Adrenal gland (tissue), 12 donors: ENCODE measurements around the gene HDAC4. TPM values are rescaled to one million over a fixed set of nuclear protein-coding genes. Genes with fewer than 3 reads are reported as not detected.

Experiments used
- DNase-seq, 7 donors: peaks; one replicate each; pipeline ENCODE4 v3.0.0-alpha.2; 2019 to 2020
- H3K27ac ChIP-seq, 5 donors: fragments of 200-600 bp; sonication (generic) in 4 of 5; 1 replicate in 3 of 5; 2 replicates in 2 of 5; pipeline versions ENCODE4 v1.5.1 to v1.8.0; 2016 to 2020; ENCODE audit warnings: mild to moderate bottlenecking in 1 of 5
- H3K27me3 ChIP-seq: fragments of 200-600 bp; 2 replicates; pipeline ENCODE4 v1.8.0; 2021
- H3K36me3 ChIP-seq, 2 donors: fragments of 200-600 bp; replicated peaks in 1 of 2; 1 replicate in 1 of 2; 2 replicates in 1 of 2; pipeline versions ENCODE4 v1.5.1 to v1.8.0; 2018 to 2022
- H3K4me1 ChIP-seq, 2 donors: fragments of 200-600 bp; replicated peaks in 1 of 2; 1 replicate in 1 of 2; 2 replicates in 1 of 2; pipeline versions ENCODE4 v1.5.1 to v1.8.0; 2018 to 2021
- H3K4me3 ChIP-seq, 4 donors: fragments of 200-600 bp; sonication (generic) in 3 of 4; one replicate each; pipeline ENCODE4 v1.5.1; 2016 to 2018
- H3K9me3 ChIP-seq, 3 donors: fragments of 200-600 bp; sonication (generic) in 1 of 3; replicated peaks in 1 of 3; 1 replicate in 2 of 3; 2 replicates in 1 of 3; pipeline versions ENCODE4 v1.5.1 to v1.8.0; 2016 to 2021
- CTCF ChIP-seq, 6 experiments: fragments of 450-650 bp in 4 of 6; fragments of 200-600 bp in 2 of 6; sonication (generic) in 1 of 6; IDR thresholded peaks; 1 replicate in 5 of 6; 2 replicates in 1 of 6; pipeline versions ENCODE4 v1.5.1 to v1.8.0; 2016 to 2021; ENCODE audit warnings: antibody characterized with exemption in 6 of 6, mild to moderate bottlenecking in 2 of 6, moderate library complexity in 1 of 6
- POLR2A ChIP-seq, 2 donors: fragments of 450-650 bp; IDR thresholded peaks; one replicate each; pipeline ENCODE4 v1.6.1; 2017; ENCODE audit warnings: antibody characterized with exemption in 2 of 2, mild to moderate bottlenecking in 2 of 2, moderate library complexity in 1 of 2
- WGBS, 4 donors: extraction: QIAGEN DNeasy Blood & Tissue Kit in 2 of 4; methylation state at CpG; one replicate each; pipeline versions ENCODE4 v1.1.5 to v1.1.7; 2013 to 2017; 5-methylcytosine and 5-hydroxymethylcytosine counted together
- intact Hi-C, 2 donors: fragments of 100-400 bp; cut with DNase I; formaldehyde crosslinking; loops; one replicate each; pipeline versions ENCODE4 v1.14.1 to v1.15.0; 2022 to 2023
- polyA plus RNA-seq, 3 donors: library from polyadenylated mRNA; stranded (reverse); fragments of 200-250 nt in 2 of 3; fragments of 350-450 nt in 1 of 3; fragmentation: Illumina TruSeq in 1 of 3; extraction: RNeasy Lipid Tissue Mini Kit (QIAGEN cat#74804) in 1 of 3; gene quantifications; one replicate each; pipeline ENCODE4 v1.2.3, GENCODE V29; 2013 to 2014
- total RNA-seq, 9 donors: library from RNA; depleted of rRNA in 4 of 9; stranded (reverse); fragments of >200 nt in 4 of 9; fragments of 120-200 nt in 1 of 9; fragmentation: NEBNext Ultra II Directional in 1 of 9; extraction: Animal tissue kit (Norgen Biotek cat#: 25700) in 1 of 9; gene quantifications; one replicate each; pipeline versions ENCODE4 v1.1.0 to v1.2.4, GENCODE V29; 2013 to 2023
- donor health status: healthy with polysubstance abuse.
- donor health status: Bipolar disorder and iron deficiency.
- donor health status: DM: yes; HTN: yes; CAD: no.
- donor health status: DM: no; HTN: no; CAD: no.
- donor health status: DM: no; HTN: no; CAD: no.
- donor health status: DM: yes; HTN: yes; CAD: no.

The HDAC4 gene
- total and polyA plus RNA-seq, 12 donors = 8.3 to 88.9 (median 28.7) TPM

GRCh38 chr2:239255218-239255617 lies 145.6 kb downstream of the HDAC4 start:
- 77 to 85% (median 81%) methylated on average over 5 of the region's 5 CpGs for WGBS, 4 donors
- H3K4me3 ChIP-seq = no peak overlapping the region
- TF ChIP-seq POLR2A (IDR thresholded peaks at IDR 0.05) (no peak), CTCF (IDR thresholded peaks at IDR 0.05) (no peak)
- no peaks in the 10 kb centered on the region for H3K9me3 ChIP-seq
- peak in 1 of 7 donors; percentile 43 for DNase-seq
- H3K27ac ChIP-seq = no peak overlapping the region
- H3K4me1 ChIP-seq = peaks cover 0 to 53% of the 10 kb centered on the region in 2 donors
- intact Hi-C loops = no loop called here
- no peaks in the 10 kb centered on the region for H3K27me3 ChIP-seq
- no peaks in the 10 kb centered on the region for H3K36me3 ChIP-seq

- Histone ChIP-seq H3K4me3 (no peak overlapping the region), H3K4me1 (peaks cover 0 to 57% of the 10 kb centered on the region in 2 donors), H3K27ac (peak overlapping the region in 1 of 5 donors; percentile 53), H3K36me3 (no peaks in the 10 kb centered on the region), H3K9me3 (no peaks in the 10 kb centered on the region), H3K27me3 (no peaks in the 10 kb centered on the region)
- 74 to 80% (median 76%) methylated on average over 7 of the region's 7 CpGs for WGBS, 4 donors
- intact Hi-C loops = no loop called here
- peak in 3 of 7 donors; percentile 20 to 53 (median 23) for DNase-seq
- TF ChIP-seq POLR2A (IDR thresholded peaks at IDR 0.05) = no peak
- TF ChIP-seq CTCF (IDR thresholded peaks at IDR 0.05) = no peak
Observed at GRCh38 chr2:239253701-239254436, 147.0 kb downstream of the HDAC4 start.

GRCh38 chr2:239253264-239253663 lies 147.6 kb downstream of the HDAC4 start:
- TF ChIP-seq CTCF (IDR thresholded peaks at IDR 0.05) = no peak
- no peak for TF ChIP-seq POLR2A (IDR thresholded peaks at IDR 0.05)
- DNase-seq = peak in 1 of 7 donors; percentile 35
- H3K4me1 ChIP-seq = peaks cover 0 to 57% of the 10 kb centered on the region in 2 donors
- H3K4me3 ChIP-seq = no peak overlapping the region
- H3K27ac ChIP-seq = peak overlapping the region in 2 of 5 donors; percentile 38 to 53
- H3K9me3 ChIP-seq = no peaks in the 10 kb centered on the region
- no peaks in the 10 kb centered on the region for H3K27me3 ChIP-seq
- 79 to 85% (median 83%) methylated on average over 7 of the region's 7 CpGs for WGBS, 4 donors
- intact Hi-C loops = no loop called here
- no peaks in the 10 kb centered on the region for H3K36me3 ChIP-seq

GRCh38 chr2:239252801-239253200 lies 148.0 kb downstream of the HDAC4 start:
- no peaks in the 10 kb centered on the region for H3K36me3 ChIP-seq
- H3K4me3 ChIP-seq = no peak overlapping the region
- H3K27ac ChIP-seq = peak overlapping the region in 2 of 5 donors; percentile 38 to 53
- TF ChIP-seq CTCF (IDR thresholded peaks at IDR 0.05) (no peak), POLR2A (IDR thresholded peaks at IDR 0.05) (no peak)
- no peaks in the 10 kb centered on the region for H3K27me3 ChIP-seq
- H3K4me1 ChIP-seq = peaks cover 0 to 55% of the 10 kb centered on the region in 2 donors
- WGBS, 4 donors = 69 to 79% (median 71%) methylated on average over 19 of the region's 19 CpGs
- intact Hi-C loops = no loop called here
- H3K9me3 ChIP-seq = no peaks in the 10 kb centered on the region
- peak in 5 of 7 donors; percentile 43 to 72 (median 57) for DNase-seq
